Karpas-422 (cell line): ENCODE measurements around the gene RAB6C. TPM values are rescaled to one million over a fixed set of nuclear protein-coding genes. Genes with fewer than 3 reads are reported as not detected.
"Not testable (repeated sequence)": the region's sequence is repeated elsewhere in the genome, so short reads cannot be mapped to it uniquely, and the experiment has no call there.

Source experiments
- DNase-seq: peaks from one replicate; pipeline ENCODE4 v3.0.0-alpha.2; 2015
- H2AFZ ChIP-seq: fragments of 200-600 bp; sonication (generic); 2 replicates; pipeline ENCODE4 v1.6.1; 2014; ENCODE audit warnings: antibody characterized with exemption, low read length, mixed read lengths
- H3K27ac ChIP-seq: fragments of 200-600 bp; sonication (generic); 2 replicates; pipeline ENCODE4 v1.5.1; 2014; ENCODE audit warnings: mild to moderate bottlenecking, low read length, moderate library complexity
- H3K27me3 ChIP-seq: fragments of 200-600 bp; sonication (generic); 2 replicates; pipeline ENCODE4 v1.6.1; 2014; ENCODE audit warnings: low read length, mixed read lengths
- H3K36me3 ChIP-seq: fragments of 200-600 bp; sonication (generic); 2 replicates; pipeline ENCODE4 v1.6.1; 2014; ENCODE audit warnings: low read length, mixed read lengths; ENCODE audit not compliant: insufficient read depth
- H3K4me1 ChIP-seq: fragments of 200-600 bp; sonication (generic); 2 replicates; pipeline ENCODE4 v1.6.1; 2014; ENCODE audit warnings: mild to moderate bottlenecking, low read length, mixed read lengths
- H3K4me2 ChIP-seq: fragments of 200-600 bp; sonication (generic); 2 replicates; pipeline ENCODE4 v1.6.1; 2014; ENCODE audit warnings: low read length, low read depth, mild to moderate bottlenecking; ENCODE audit not compliant: poor library complexity, severe bottlenecking
- H3K4me3 ChIP-seq: fragments of 200-600 bp; sonication (generic); 2 replicates; pipeline ENCODE4 v1.5.1; 2014; ENCODE audit warnings: mild to moderate bottlenecking, antibody characterized with exemption, low read length, mixed read lengths
- H3K79me2 ChIP-seq: fragments of 200-600 bp; sonication (generic); 2 replicates; pipeline ENCODE4 v1.6.1; 2014; ENCODE audit warnings: mild to moderate bottlenecking, low read length, mixed read lengths
- H3K9ac ChIP-seq: fragments of 200-600 bp; sonication (generic); 2 replicates; pipeline ENCODE4 v1.6.0; 2014; ENCODE audit warnings: low read length
- H3K9me2 ChIP-seq: fragments of 200-600 bp; sonication (generic), shearing (Covaris generic); replicated peaks from 2 replicates; pipeline ENCODE4 v1.6.0; 2014; ENCODE audit warnings: mild to moderate bottlenecking, low read length, moderate library complexity; ENCODE audit not compliant: insufficient read depth
- H3K9me3 ChIP-seq: fragments of 300-700, 200-600 bp; sonication (generic); 2 replicates; pipeline ENCODE4 v1.6.1; 2014; ENCODE audit warnings: low read length, mixed read lengths
- H4K20me1 ChIP-seq: fragments of 200-600 bp; sonication (generic); 2 replicates; pipeline ENCODE4 v1.6.1; 2014; ENCODE audit warnings: mild to moderate bottlenecking, antibody characterized with exemption, low read length, low read depth; ENCODE audit not compliant: insufficient read depth
- total RNA-seq: library from RNA; depleted of rRNA; stranded (reverse); fragments of >200 nt; shearing (Covaris generic); gene quantifications from 2 replicates; pipeline ENCODE4 v1.2.3, GENCODE V29; 2014; ENCODE audit warnings: low replicate concordance

The RAB6C gene
- total RNA-seq, 1 experiment from 2014 or later, result 0.52 TPM

GRCh38 chr2:129980246-129980645, 780 bp downstream of the RAB6C start:
- H3K79me2 ChIP-seq, H4K20me1 ChIP-seq, H3K9me3 ChIP-seq, H3K4me1 ChIP-seq, H3K36me3 ChIP-seq, H2AFZ ChIP-seq, H3K9me2 ChIP-seq, H3K9ac ChIP-seq, H3K27me3 ChIP-seq: not testable (repeated sequence)
- Histone ChIP-seq H3K4me2 (peak overlapping the region; percentile 57), H3K27ac (peak overlapping the region; percentile 88), H3K4me3 (peak overlapping the region; percentile 58)
- DNase-seq, result peak; percentile 76

GRCh38 chr2:129981689-129982088, 2.2 kb downstream of the RAB6C start:
- peak overlapping the region; percentile 57 for H3K4me2 ChIP-seq
- not testable (repeated sequence) for H3K4me1 ChIP-seq, H4K20me1 ChIP-seq, H3K36me3 ChIP-seq, H3K9me2 ChIP-seq, H2AFZ ChIP-seq, H3K27me3 ChIP-seq, H3K79me2 ChIP-seq, H3K9me3 ChIP-seq
- H3K9ac ChIP-seq, result peak overlapping the region; percentile 55
- DNase-seq, result peak; percentile 81
- H3K4me3 ChIP-seq, result peak overlapping the region; percentile 57
- peak overlapping the region; percentile 88 for H3K27ac ChIP-seq

GRCh38 chr2:129984426-129984825, 5.0 kb downstream of the RAB6C start:
- no peaks in the 10 kb centered on the region for H4K20me1 ChIP-seq
- H3K27ac ChIP-seq, result no peak overlapping the region
- no peaks in the 10 kb centered on the region for H3K79me2 ChIP-seq
- H3K36me3 ChIP-seq, result no peaks in the 10 kb centered on the region
- no peak overlapping the region for H2AFZ ChIP-seq
- no peaks in the 10 kb centered on the region for H3K27me3 ChIP-seq
- no peaks in the 10 kb centered on the region for H3K9me3 ChIP-seq
- DNase-seq, result no peak
- H3K4me1 ChIP-seq, result peaks cover 5% of the 10 kb centered on the region; the same call in 1 of the 2 replicates
- no peaks in the 10 kb centered on the region for H3K9me2 ChIP-seq
- no peak overlapping the region for H3K4me2 ChIP-seq
- no peak overlapping the region for H3K9ac ChIP-seq
- no peak overlapping the region for H3K4me3 ChIP-seq

GRCh38 chr2:129992415-129993006, 13.0 kb downstream of the RAB6C start:
- H3K27ac ChIP-seq, H3K27me3 ChIP-seq, H3K79me2 ChIP-seq, H3K9me2 ChIP-seq, H3K36me3 ChIP-seq, H4K20me1 ChIP-seq, H2AFZ ChIP-seq, H3K4me2 ChIP-seq, H3K9ac ChIP-seq, DNase-seq, H3K4me3 ChIP-seq, H3K9me3 ChIP-seq, H3K4me1 ChIP-seq: not testable (repeated sequence)

GRCh38 chr2:129993151-129993550, 13.7 kb downstream of the RAB6C start:
- not testable (repeated sequence) for H2AFZ ChIP-seq, H3K27me3 ChIP-seq, DNase-seq, H3K4me1 ChIP-seq, H3K79me2 ChIP-seq, H3K9me2 ChIP-seq, H3K27ac ChIP-seq, H3K9me3 ChIP-seq, H4K20me1 ChIP-seq, H3K36me3 ChIP-seq, H3K9ac ChIP-seq, H3K4me3 ChIP-seq, H3K4me2 ChIP-seq

- H2AFZ ChIP-seq, H3K27ac ChIP-seq, H3K27me3 ChIP-seq, H3K9me3 ChIP-seq, H3K79me2 ChIP-seq, H3K4me2 ChIP-seq, H3K36me3 ChIP-seq, H3K9me2 ChIP-seq, H3K9ac ChIP-seq, DNase-seq, H3K4me3 ChIP-seq, H3K4me1 ChIP-seq, H4K20me1 ChIP-seq: not testable (repeated sequence)
These were observed 17.3 kb downstream of the RAB6C start for GRCh38 chr2:129996657-129997237.

GRCh38 chr2:129998771-129999170, 19.3 kb downstream of the RAB6C start:
- H3K4me3 ChIP-seq, H3K4me1 ChIP-seq, H3K4me2 ChIP-seq, H3K9ac ChIP-seq, H3K27me3 ChIP-seq, H3K27ac ChIP-seq, H4K20me1 ChIP-seq, H3K79me2 ChIP-seq, H3K36me3 ChIP-seq, H3K9me3 ChIP-seq, H3K9me2 ChIP-seq, DNase-seq, H2AFZ ChIP-seq: not testable (repeated sequence)

GRCh38 chr2:130005862-130006261, 26.4 kb downstream of the RAB6C start:
- not testable (repeated sequence) for H3K79me2 ChIP-seq, DNase-seq, H3K4me3 ChIP-seq, H3K9me3 ChIP-seq, H2AFZ ChIP-seq, H3K36me3 ChIP-seq, H3K27me3 ChIP-seq, H4K20me1 ChIP-seq, H3K4me2 ChIP-seq, H3K4me1 ChIP-seq, H3K27ac ChIP-seq, H3K9ac ChIP-seq, H3K9me2 ChIP-seq

GRCh38 chr2:130016701-130017100, 37.2 kb downstream of the RAB6C start:
- not testable (repeated sequence) for H3K9ac ChIP-seq, H2AFZ ChIP-seq, H3K27me3 ChIP-seq, H3K27ac ChIP-seq, H3K79me2 ChIP-seq, H3K4me1 ChIP-seq, H3K9me3 ChIP-seq, H3K4me3 ChIP-seq, H3K36me3 ChIP-seq, H4K20me1 ChIP-seq, H3K4me2 ChIP-seq, H3K9me2 ChIP-seq, DNase-seq
